GM12878 (cell line): ENCODE data around the gene NFKBIE. TPM values are rescaled to one million over a fixed set of nuclear protein-coding genes. Genes with fewer than 3 reads are reported as not detected.

Source experiments
- ASH2L ChIP-seq: fragments of 300-600, 200-600 bp; sonication (generic); IDR thresholded peaks from 2 replicates; pipeline ENCODE4 v1.6.1; 2017; ENCODE audit warnings: low read depth, mild to moderate bottlenecking, borderline replicate concordance
- BCL3 ChIP-seq: IDR thresholded peaks from 2 replicates; pipeline ENCODE4 v1.6.1; 2011; ENCODE audit warnings: borderline replicate concordance, low read depth, mild to moderate bottlenecking, moderate library complexity, low read length; ENCODE audit not compliant: insufficient read depth, poor library complexity, severe bottlenecking
- CBFB ChIP-seq: IDR thresholded peaks from 2 replicates; pipeline ENCODE4 v1.6.1; 2016; ENCODE audit warnings: antibody characterized with exemption, low read depth
- CHD2 ChIP-seq: IDR thresholded peaks from 2 replicates; pipeline ENCODE4 v1.6.1; 2011; ENCODE audit warnings: low read depth, low read length, improper control_type of control experiment, borderline replicate concordance
- CREB1 ChIP-seq: IDR thresholded peaks from 2 replicates; pipeline ENCODE4 v1.6.1; 2012; ENCODE audit warnings: low read depth, mild to moderate bottlenecking, inconsistent platforms
- FOS ChIP-seq: IDR thresholded peaks from 3 replicates; pipeline ENCODE4 v1.6.1; 2011; ENCODE audit warnings: borderline replicate concordance; ENCODE audit not compliant: insufficient read length; ENCODE audit errors: extremely low read depth
- FOXK2 ChIP-seq: fragments of 450-650 bp; IDR thresholded peaks from 2 replicates; pipeline ENCODE4 v1.6.1; 2017; ENCODE audit warnings: mild to moderate bottlenecking, moderate library complexity
- HCFC1 ChIP-seq: fragments of 150-350 bp; IDR thresholded peaks from 2 replicates; pipeline ENCODE4 v1.6.1; 2014; ENCODE audit warnings: low read length
- KAT2A ChIP-seq: conservative IDR thresholded peaks from 2 replicates; pipeline ENCODE4 v1.6.1; 2011; ENCODE audit warnings: low read depth, low read length; ENCODE audit not compliant: control insufficient read depth
- KDM1A ChIP-seq: fragments of 200-600 bp; sonication (generic); IDR thresholded peaks from 2 replicates; pipeline ENCODE4 v1.6.1; 2016; ENCODE audit warnings: borderline replicate concordance
- MEF2B ChIP-seq: fragments of 450-650 bp; IDR thresholded peaks from 2 replicates; pipeline ENCODE4 v1.6.1; 2018; ENCODE audit warnings: mild to moderate bottlenecking, moderate library complexity; ENCODE audit not compliant: partially characterized antibody, poor library complexity, severe bottlenecking
- NKRF ChIP-seq: fragments of 450-650 bp; conservative IDR thresholded peaks from 2 replicates; pipeline ENCODE4 v1.6.1; 2017; ENCODE audit warnings: mild to moderate bottlenecking, moderate library complexity
- PAX5 ChIP-seq: IDR thresholded peaks from 2 replicates; pipeline ENCODE4 v1.6.1; 2011; ENCODE audit warnings: low read depth, low read length, borderline replicate concordance
- RBBP5 ChIP-seq: fragments of 200-600 bp; sonication (generic); conservative IDR thresholded peaks from 2 replicates; pipeline ENCODE4 v1.6.1; 2016
- RCOR1 ChIP-seq: conservative IDR thresholded peaks from 2 replicates; pipeline ENCODE4 v1.6.1; 2012; ENCODE audit warnings: low read depth, low read length, improper control_type of control experiment
- RFX5 ChIP-seq: IDR thresholded peaks from 2 replicates; pipeline ENCODE4 v1.6.1; 2011; ENCODE audit warnings: low read depth, low read length, improper control_type of control experiment
- STAT1 ChIP-seq: fragments of 450-650 bp; conservative IDR thresholded peaks from 2 replicates; pipeline ENCODE4 v1.6.1; 2014; ENCODE audit warnings: antibody characterized with exemption, mild to moderate bottlenecking
- SUPT20H ChIP-seq: IDR thresholded peaks from 2 replicates; pipeline ENCODE4 v1.6.1; 2011; ENCODE audit warnings: low read depth, mild to moderate bottlenecking, low read length, moderate library complexity, borderline replicate concordance; ENCODE audit not compliant: control insufficient read depth
- TAF1 ChIP-seq: IDR thresholded peaks from 2 replicates; pipeline ENCODE4 v1.6.1; 2011; ENCODE audit warnings: mild to moderate bottlenecking, low read depth, low read length, borderline replicate concordance
- WRNIP1 ChIP-seq: IDR thresholded peaks from 2 replicates; pipeline ENCODE4 v1.6.1; 2011; ENCODE audit warnings: low read depth, low read length, improper control_type of control experiment, borderline replicate concordance
- ZNF687 ChIP-seq: fragments of 450-650 bp; IDR thresholded peaks from 2 replicates; pipeline ENCODE4 v1.6.1; 2017; ENCODE audit warnings: mild to moderate bottlenecking, moderate library complexity
- polyA plus RNA-seq, 11 experiments: library from polyadenylated mRNA; depleted of rRNA in 4 of 11; unstranded in 6 of 11; stranded (reverse) in 5 of 11; fragments of >200 nt; fragmentation: Nextera tagmentation in 4 of 11; fragmentation: Illumina TruSeq in 1 of 11; extraction: Ambion mirVana in 4 of 11; extraction: Trizol in 1 of 11; gene quantifications; 1 replicate in 1 of 11; 2 replicates in 10 of 11; pipeline versions ENCODE4 v1.2.1 to v1.2.3, GENCODE V29; 2011 to 2016; ENCODE audit warnings: inconsistent platforms in 2 of 11, missing spikeins in 2 of 11, low read depth in 1 of 11
- total RNA-seq, 4 experiments: library from RNA; depleted of rRNA in 3 of 4; stranded (reverse); fragments of >200 nt in 3 of 4; fragmentation: Illumina TruSeq in 1 of 4; extraction: Trizol in 1 of 4; gene quantifications; 2 replicates each; pipeline versions ENCODE4 v1.2.1 to v1.2.3, GENCODE V29; 2013 to 2021
- TF ChIP-seq, protein P1 (sequence below): fragments of 450-650 bp; IDR thresholded peaks from 2 replicates; pipeline ENCODE4 v1.6.1; 2017; ENCODE audit warnings: low read depth, mild to moderate bottlenecking, moderate library complexity

Gene NFKBIE
- total and polyA plus RNA-seq, 10 of the 15 experiments (the other 5 are each of a cell fraction or from before 2014, with no cell fraction given), result 10.4 to 106 (median 38.8) TPM

- TF ChIP-seq NKRF, result peak; percentile 89
- no peak for TF ChIP-seq CHD2
- TF ChIP-seq KAT2A, result no peak
- no peak for TF ChIP-seq KDM1A
- TF ChIP-seq ASH2L, result no peak
- TF ChIP-seq PAX5, result no peak
- no peak for TF ChIP-seq CBFB
- TF ChIP-seq MEF2B, result no peak
- no peak for TF ChIP-seq HCFC1
- no peak for TF ChIP-seq STAT1
- no peak for TF ChIP-seq WRNIP1
- TF ChIP-seq, protein P1, sequence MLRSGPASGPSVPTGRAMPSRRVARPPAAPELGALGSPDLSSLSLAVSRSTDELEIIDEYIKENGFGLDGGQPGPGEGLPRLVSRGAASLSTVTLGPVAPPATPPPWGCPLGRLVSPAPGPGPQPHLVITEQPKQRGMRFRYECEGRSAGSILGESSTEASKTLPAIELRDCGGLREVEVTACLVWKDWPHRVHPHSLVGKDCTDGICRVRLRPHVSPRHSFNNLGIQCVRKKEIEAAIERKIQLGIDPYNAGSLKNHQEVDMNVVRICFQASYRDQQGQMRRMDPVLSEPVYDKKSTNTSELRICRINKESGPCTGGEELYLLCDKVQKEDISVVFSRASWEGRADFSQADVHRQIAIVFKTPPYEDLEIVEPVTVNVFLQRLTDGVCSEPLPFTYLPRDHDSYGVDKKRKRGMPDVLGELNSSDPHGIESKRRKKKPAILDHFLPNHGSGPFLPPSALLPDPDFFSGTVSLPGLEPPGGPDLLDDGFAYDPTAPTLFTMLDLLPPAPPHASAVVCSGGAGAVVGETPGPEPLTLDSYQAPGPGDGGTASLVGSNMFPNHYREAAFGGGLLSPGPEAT, result no peak
- TF ChIP-seq BCL3, result no peak
- no peak for TF ChIP-seq TAF1
- TF ChIP-seq FOXK2, result no peak
- TF ChIP-seq SUPT20H, result no peak
- TF ChIP-seq RFX5, result no peak
- TF ChIP-seq ZNF687, result 0 out of 2 replicates have a peak, but pooled peaks have one; percentile 40
- TF ChIP-seq CREB1, result no peak
- no peak for TF ChIP-seq FOS
- TF ChIP-seq RCOR1, result no peak
- TF ChIP-seq RBBP5, result no peak
Observed at GRCh38 chr6:44223319-44224028, 41.9 kb downstream of the NFKBIE start, which contains the start of gene SLC29A1 (continued).
